Uterus (tissue), 4 donors: ENCODE data around the gene MAP1B. TPM values are rescaled to one million over a fixed set of nuclear protein-coding genes. Genes with fewer than 3 reads are reported as not detected.
A peak's percentile ranks its signal among the peaks of the same experiment; 100 is the strongest.

Experiments
- DNase-seq, 2 donors: peaks; one replicate each; pipeline ENCODE4 v3.0.0-alpha.2; 2019 to 2020
- H3K27ac ChIP-seq, 2 donors: fragments of 200-600 bp; sonication (generic); 1 replicate in 1 of 2; 2 replicates in 1 of 2; pipeline ENCODE4 v1.5.1; 2016 to 2018
- H3K27me3 ChIP-seq, 2 donors: fragments of 200-600 bp; sonication (generic); one replicate each; pipeline ENCODE4 v1.5.1; 2018 to 2019; ENCODE audit warnings: control low read depth in 1 of 2
- H3K36me3 ChIP-seq, 2 donors: fragments of 200-600 bp; sonication (generic); one replicate each; pipeline ENCODE4 v1.5.1; 2019; ENCODE audit warnings: control low read depth in 1 of 2
- H3K4me1 ChIP-seq, 2 donors: fragments of 200-600 bp; sonication (generic); one replicate each; pipeline ENCODE4 v1.5.1; 2018 to 2019; ENCODE audit warnings: control low read depth in 1 of 2
- H3K4me3 ChIP-seq, 2 donors: fragments of 200-600 bp; sonication (generic); 1 replicate in 1 of 2; 2 replicates in 1 of 2; pipeline ENCODE4 v1.5.1; 2018 to 2019; ENCODE audit warnings: mild to moderate bottlenecking in 1 of 2
- H3K9me3 ChIP-seq, 2 donors: fragments of 200-600 bp; sonication (generic); one replicate each; pipeline ENCODE4 v1.5.1; 2019; ENCODE audit warnings: control low read depth in 1 of 2
- CTCF ChIP-seq, 4 experiments: fragments of 200-600 bp in 2 of 4; fragments of 450-650 bp in 2 of 4; sonication (generic) in 2 of 4; IDR thresholded peaks; one replicate each; pipeline ENCODE4 v1.5.1; 2016 to 2019; ENCODE audit warnings: antibody characterized with exemption in 4 of 4, mild to moderate bottlenecking in 2 of 4, moderate library complexity in 1 of 4
- POLR2A ChIP-seq, 2 donors: fragments of 450-650 bp; IDR thresholded peaks; one replicate each; pipeline ENCODE4 v1.6.1; 2016; ENCODE audit warnings: antibody characterized with exemption in 2 of 2, mild to moderate bottlenecking in 1 of 2, moderate library complexity in 1 of 2
- intact Hi-C: fragments of 100-400 bp; cut with DNase I; formaldehyde crosslinking; loops from one replicate; pipeline ENCODE4 v1.15.1; 2023; ENCODE audit warnings: low total_unique reads
- total RNA-seq, 4 donors: library from RNA; depleted of rRNA in 3 of 4; stranded (reverse); fragments of >200 nt in 3 of 4; gene quantifications; one replicate each; pipeline versions ENCODE4 v1.1.0 to v1.2.4, GENCODE V29; 2014 to 2023
- donor health status: DM: yes; HTN: yes; CAD: no.

The MAP1B gene
- total RNA-seq, 4 donors from 2014 or later: 92.0 to 212 (median 132) TPM

GRCh38 chr5:72235725-72236124 is 128.4 kb downstream of the MAP1B start:
- TF ChIP-seq CTCF (IDR thresholded peaks at IDR 0.05) (no peak), POLR2A (IDR thresholded peaks at IDR 0.05) (no peak)
- H3K4me3 ChIP-seq: no peak overlapping the region
- H3K27ac ChIP-seq: peak overlapping the region; percentile 41 to 61
- no peak for DNase-seq
- H3K9me3 ChIP-seq: no peaks in the 10 kb centered on the region
- no peaks in the 10 kb centered on the region for H3K27me3 ChIP-seq
- H3K4me1 ChIP-seq: peaks cover 0 to 7% of the 10 kb centered on the region in 2 donors
- intact Hi-C loops: no loop called here
- no peaks in the 10 kb centered on the region for H3K36me3 ChIP-seq

- no peaks in the 10 kb centered on the region for H3K27me3 ChIP-seq
- no peak overlapping the region for H3K4me3 ChIP-seq
- peaks cover 0 to 7% of the 10 kb centered on the region in 2 donors for H3K4me1 ChIP-seq
- H3K36me3 ChIP-seq: no peaks in the 10 kb centered on the region
- intact Hi-C loops: no loop called here
- no peak for DNase-seq
- no peaks in the 10 kb centered on the region for H3K9me3 ChIP-seq
- no peak for TF ChIP-seq CTCF (IDR thresholded peaks at IDR 0.05)
- no peak for TF ChIP-seq POLR2A (IDR thresholded peaks at IDR 0.05)
- H3K27ac ChIP-seq: no peak overlapping the region
Measured at GRCh38 chr5:72237415-72237814, 130.1 kb downstream of the MAP1B start.

- TF ChIP-seq POLR2A (IDR thresholded peaks at IDR 0.05) (no peak), CTCF (IDR thresholded peaks at IDR 0.05) (no peak)
Measured at GRCh38 chr5:72237879-72238278, 130.6 kb downstream of the MAP1B start.

GRCh38 chr5:72238712-72239445 is 131.6 kb downstream of the MAP1B start:
- Histone ChIP-seq H3K4me3 (no peak overlapping the region), H3K27me3 (no peaks in the 10 kb centered on the region), H3K27ac (no peak overlapping the region), H3K36me3 (no peaks in the 10 kb centered on the region), H3K4me1 (peaks cover 0 to 7% of the 10 kb centered on the region in 2 donors), H3K9me3 (no peaks in the 10 kb centered on the region)
- intact Hi-C loops: no loop called here
- no peak for DNase-seq
- TF ChIP-seq POLR2A (IDR thresholded peaks at IDR 0.05) (no peak), CTCF (IDR thresholded peaks at IDR 0.05) (no peak)

More at GRCh38 chr5:72237879-72238278, 130.6 kb downstream of the MAP1B start:
- DNase-seq: no peak
- Histone ChIP-seq H3K9me3 (no peaks in the 10 kb centered on the region), H3K27ac (no peak overlapping the region), H3K4me1 (peaks cover 0 to 7% of the 10 kb centered on the region in 2 donors), H3K27me3 (no peaks in the 10 kb centered on the region), H3K4me3 (no peak overlapping the region), H3K36me3 (no peaks in the 10 kb centered on the region)
- intact Hi-C loops: no loop called here

- Histone ChIP-seq H3K4me1 (peaks cover 7% of the 10 kb centered on the region in 2 donors), H3K9me3 (no peaks in the 10 kb centered on the region), H3K27me3 (no peaks in the 10 kb centered on the region), H3K27ac (no peak overlapping the region), H3K4me3 (no peak overlapping the region), H3K36me3 (no peaks in the 10 kb centered on the region)
- TF ChIP-seq POLR2A (IDR thresholded peaks at IDR 0.05): no peak
- TF ChIP-seq CTCF (IDR thresholded peaks at IDR 0.05): no peak
- DNase-seq: no peak
- intact Hi-C loops: no loop called here
Measured at GRCh38 chr5:72241346-72242003, 134.2 kb downstream of the MAP1B start.
